ENCODE measurements around the gene TMEM120B.
"Not testable (repeated sequence)": the region's sequence is repeated elsewhere in the genome, so short reads cannot be mapped to it uniquely, and the experiment has no call there.

The TMEM120B gene

DNA sequence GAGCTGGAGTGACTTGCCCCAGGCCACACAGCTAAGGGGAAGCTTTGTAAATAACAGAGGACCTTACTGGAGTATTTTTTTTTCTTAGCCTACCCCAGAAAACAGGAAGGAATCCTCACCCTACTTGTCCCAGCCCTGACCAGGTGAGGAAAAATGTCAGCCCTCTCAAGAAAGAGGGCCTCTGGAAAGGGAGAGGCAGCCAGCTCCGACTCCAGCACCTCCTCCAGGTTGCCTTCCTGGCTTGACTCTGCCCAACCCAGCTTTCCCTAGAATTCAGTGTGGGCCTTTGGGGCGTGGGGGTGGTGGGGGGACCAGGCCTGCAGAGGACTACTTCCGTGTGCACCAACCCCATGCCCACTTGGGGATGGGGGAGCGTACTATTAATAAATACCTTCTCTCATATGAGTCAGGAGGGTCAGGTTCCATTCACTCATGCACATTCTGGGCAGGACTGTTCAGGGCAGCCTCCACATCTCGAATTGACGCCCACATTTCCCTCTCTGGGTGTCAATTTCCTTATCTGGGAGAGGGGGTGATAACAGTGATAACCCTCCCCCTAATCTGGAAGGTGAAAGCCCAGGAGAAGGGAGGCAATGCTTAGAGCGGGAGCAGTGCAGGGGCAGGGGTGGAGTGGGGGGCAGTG is 75.7 kb downstream of the TMEM120B start:
- H3K36me3 ChIP-seq (ENCODE audit: insufficient read depth, insufficient read length, low read length) = peaks cover 19% of the 10 kb centered on the region
- DNase-seq (ENCODE audit: low read depth, low spot score) = no peak
- H3K9ac ChIP-seq (ENCODE audit: insufficient read length, low read depth) = peak overlapping the region; percentile 9
- H3K4me3 ChIP-seq (ENCODE audit: insufficient read length, low read depth) = no peak overlapping the region
- no peaks in the 10 kb centered on the region for H3K9me3 ChIP-seq (ENCODE audit: insufficient read depth, low read length)
- no peak for TF ChIP-seq YY1 (IDR thresholded peaks at IDR 0.05; ENCODE audit: insufficient read depth, insufficient read length)
- no peak for TF ChIP-seq SUZ12 (IDR thresholded peaks at IDR 0.05; ENCODE audit: extremely low read depth, insufficient read depth, insufficient read length)
- H3K4me1 ChIP-seq (ENCODE audit: insufficient read depth, insufficient read length) = peaks cover 30% of the 10 kb centered on the region
- H3K27me3 ChIP-seq (ENCODE audit: insufficient read depth, insufficient read length) = no peaks in the 10 kb centered on the region

DNA sequence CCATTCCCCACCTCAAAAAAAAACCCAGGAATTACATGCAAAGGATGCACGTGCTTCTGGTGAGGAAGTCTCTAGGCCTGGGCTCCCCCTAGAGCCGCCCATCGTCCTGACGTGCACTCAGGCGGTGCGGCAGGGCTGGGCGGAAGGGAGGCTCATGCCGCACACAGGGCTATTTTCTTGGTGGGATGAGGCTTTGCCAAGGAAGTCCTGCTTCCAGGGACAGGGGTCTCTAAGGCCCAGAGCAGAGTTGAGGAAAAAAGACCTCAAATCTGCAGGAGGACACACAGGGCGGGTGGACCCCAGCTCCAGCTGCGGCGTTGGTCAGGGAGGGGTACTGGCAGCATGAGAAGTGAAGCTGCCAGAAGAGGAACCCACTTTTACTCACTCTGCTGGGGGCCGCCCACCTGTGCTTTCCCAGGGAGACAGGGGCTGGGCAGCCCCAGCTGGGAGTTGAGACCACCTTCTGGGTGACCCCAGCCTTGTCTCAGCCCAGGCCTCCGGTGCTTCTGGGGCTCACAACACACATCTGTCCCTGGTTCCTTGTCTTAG is 76.8 kb downstream of the TMEM120B start:
- no peak overlapping the region for H3K4me3 ChIP-seq (ENCODE audit: insufficient read length, low read depth)

DNA sequence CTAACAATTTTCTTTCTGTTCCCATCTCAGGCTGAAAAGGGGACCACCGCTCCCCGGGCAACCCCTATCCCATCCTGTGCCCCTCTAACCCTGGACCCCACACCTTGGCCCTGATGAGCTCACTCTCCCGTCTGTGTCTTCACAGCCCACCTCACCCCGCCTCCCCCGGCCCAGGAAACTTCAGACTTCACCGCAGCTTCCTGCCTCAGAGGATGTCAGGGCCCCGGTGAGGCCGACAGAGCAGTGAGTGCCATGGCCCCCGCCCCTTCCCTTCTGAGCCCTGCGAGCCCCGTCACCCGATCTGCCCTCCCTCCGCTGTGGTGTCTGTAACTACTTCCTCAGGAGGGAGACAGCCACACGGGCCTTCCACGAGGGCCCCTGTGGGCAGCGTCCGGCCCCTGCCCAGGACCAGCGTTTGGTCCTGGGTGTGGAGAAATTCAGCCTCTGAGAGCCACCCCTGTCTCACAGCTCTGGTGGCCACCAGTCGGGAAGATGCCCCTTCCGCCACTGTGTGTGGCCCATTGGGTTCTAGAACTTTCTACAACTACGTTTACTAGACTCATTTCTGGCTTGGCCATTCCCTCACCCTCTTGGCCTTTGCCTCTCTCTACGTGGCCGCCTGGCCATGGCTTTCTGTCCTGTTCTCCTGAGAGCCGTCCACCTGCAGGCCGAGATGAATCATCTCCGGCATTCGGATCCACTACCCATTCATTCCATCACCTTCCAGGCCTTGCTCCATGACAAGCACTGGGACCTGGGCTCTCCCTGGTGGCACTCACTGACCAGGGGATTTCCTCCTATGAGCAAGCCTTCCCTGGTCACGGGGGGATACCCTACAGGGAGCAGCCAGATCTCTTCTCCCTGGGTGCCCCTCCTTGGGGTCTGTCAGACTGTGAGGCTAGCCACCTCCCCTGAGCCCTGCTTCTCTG is 77.5 kb downstream of the TMEM120B start:
- H3K36me3 ChIP-seq (ENCODE audit: insufficient read depth, insufficient read length, low read length) = peaks cover 19% of the 10 kb centered on the region
- peak overlapping the region; percentile 47 for H3K9ac ChIP-seq (ENCODE audit: insufficient read length, low read depth)
- no peaks in the 10 kb centered on the region for H3K9me3 ChIP-seq (ENCODE audit: insufficient read depth, low read length)
- peaks cover 36% of the 10 kb centered on the region for H3K4me1 ChIP-seq (ENCODE audit: insufficient read depth, insufficient read length)
- DNase-seq (ENCODE audit: low read depth, low spot score) = no peak
- H3K27me3 ChIP-seq (ENCODE audit: insufficient read depth, insufficient read length) = no peaks in the 10 kb centered on the region
- H3K4me3 ChIP-seq (ENCODE audit: insufficient read length, low read depth) = no peak overlapping the region
- TF ChIP-seq SUZ12 (IDR thresholded peaks at IDR 0.05; ENCODE audit: extremely low read depth, insufficient read depth, insufficient read length) (no peak), YY1 (IDR thresholded peaks at IDR 0.05; ENCODE audit: insufficient read depth, insufficient read length) (no peak), ZNF274 (IDR thresholded peaks at IDR 0.05; ENCODE audit: low read depth, low read length) (no peak)

More for the DNA sequence above, 76.8 kb downstream of the TMEM120B start:
- Histone ChIP-seq H3K9me3 (ENCODE audit: insufficient read depth, low read length) (no peaks in the 10 kb centered on the region), H3K36me3 (ENCODE audit: insufficient read depth, insufficient read length, low read length) (peaks cover 17% of the 10 kb centered on the region), H3K4me1 (ENCODE audit: insufficient read depth, insufficient read length) (peaks cover 32% of the 10 kb centered on the region), H3K27me3 (ENCODE audit: insufficient read depth, insufficient read length) (no peaks in the 10 kb centered on the region), H3K9ac (ENCODE audit: insufficient read length, low read depth) (peak overlapping the region; percentile 42)
- no peak for TF ChIP-seq ZNF274 (IDR thresholded peaks at IDR 0.05; ENCODE audit: low read depth, low read length)
- no peak for TF ChIP-seq SUZ12 (IDR thresholded peaks at IDR 0.05; ENCODE audit: extremely low read depth, insufficient read depth, insufficient read length)
- no peak for TF ChIP-seq YY1 (IDR thresholded peaks at IDR 0.05; ENCODE audit: insufficient read depth, insufficient read length)
- no peak for DNase-seq (ENCODE audit: low read depth, low spot score)

DNA sequence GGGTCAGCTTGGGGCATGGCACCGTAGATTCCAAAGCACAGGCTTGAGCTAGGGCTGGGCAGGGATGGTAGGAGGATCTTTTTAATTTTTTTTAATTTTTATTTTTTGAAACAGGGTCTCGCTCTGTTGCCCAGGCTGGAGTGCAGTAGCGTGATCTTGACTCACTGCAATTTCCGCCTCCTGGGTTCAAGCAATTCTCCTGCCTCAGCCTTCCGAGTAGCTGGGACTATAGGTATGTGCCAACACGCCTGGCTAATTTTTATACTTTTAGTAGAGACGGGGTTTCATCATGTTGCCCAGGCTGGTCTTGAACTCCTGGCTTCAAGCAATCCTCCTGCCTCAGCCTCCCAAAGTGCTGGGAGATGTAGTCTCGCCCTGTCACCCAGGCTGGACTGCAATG is 78.2 kb downstream of the TMEM120B start:
- H3K9ac ChIP-seq (ENCODE audit: insufficient read length, low read depth) = not testable (repeated sequence)

DNA sequence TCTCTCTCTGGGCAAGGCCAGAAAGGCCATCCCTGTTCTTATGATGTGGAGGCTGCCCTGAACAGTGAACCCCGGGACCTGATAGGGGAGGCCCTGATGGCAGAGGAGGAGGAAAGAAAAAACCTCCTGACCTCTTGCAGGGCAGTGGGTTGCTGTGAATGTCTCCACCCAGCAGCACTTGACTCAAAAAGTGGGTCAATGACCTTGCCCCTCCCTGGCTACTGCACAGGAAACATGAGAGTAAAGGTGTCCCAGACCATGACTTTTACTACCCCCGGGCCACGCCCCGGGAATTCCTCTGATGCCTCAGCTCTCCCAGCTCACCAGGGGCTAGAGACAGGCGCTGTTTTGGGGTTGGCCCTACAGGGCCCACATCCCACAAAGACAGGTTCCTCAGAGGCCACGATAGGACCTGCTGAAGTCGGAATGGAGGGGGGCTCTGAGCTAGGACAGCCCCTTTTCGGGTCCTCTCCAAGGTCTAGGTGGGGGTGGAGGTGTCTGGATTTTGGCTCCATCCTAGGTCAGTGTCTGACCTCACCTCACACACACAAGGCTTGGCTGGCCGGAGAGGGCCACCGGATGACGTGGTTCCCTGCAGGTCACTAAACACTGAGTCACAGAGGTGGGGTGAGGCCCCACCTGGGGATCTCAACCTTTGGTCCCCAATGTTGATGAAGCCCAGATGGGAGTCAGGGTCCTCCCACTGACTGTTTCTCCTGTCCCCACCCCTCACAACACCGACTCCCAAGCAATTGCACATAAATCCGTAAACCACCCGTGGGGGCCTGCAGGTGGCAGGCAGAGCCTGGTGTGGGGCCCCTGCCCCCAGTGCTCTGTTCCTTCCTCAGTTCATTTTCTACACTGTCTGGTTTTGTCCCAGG is 79.4 kb downstream of the TMEM120B start:
- H3K9me3 ChIP-seq (ENCODE audit: insufficient read depth, low read length) = no peaks in the 10 kb centered on the region
- H3K4me3 ChIP-seq (ENCODE audit: insufficient read length, low read depth) = peak overlapping the region; percentile 13
- no peak for TF ChIP-seq YY1 (IDR thresholded peaks at IDR 0.05; ENCODE audit: insufficient read depth, insufficient read length)
- TF ChIP-seq ZNF274 (IDR thresholded peaks at IDR 0.05; ENCODE audit: low read depth, low read length) = no peak
- no peak for TF ChIP-seq SUZ12 (IDR thresholded peaks at IDR 0.05; ENCODE audit: extremely low read depth, insufficient read depth, insufficient read length)
- peaks cover 35% of the 10 kb centered on the region for H3K36me3 ChIP-seq (ENCODE audit: insufficient read depth, insufficient read length, low read length)
- peak overlapping the region; percentile 93 for H3K9ac ChIP-seq (ENCODE audit: insufficient read length, low read depth)
- peaks cover 36% of the 10 kb centered on the region for H3K4me1 ChIP-seq (ENCODE audit: insufficient read depth, insufficient read length)
- no peak for DNase-seq (ENCODE audit: low read depth, low spot score)
- H3K27me3 ChIP-seq (ENCODE audit: insufficient read depth, insufficient read length) = no peaks in the 10 kb centered on the region

More for the DNA sequence above, 78.2 kb downstream of the TMEM120B start:
- Histone ChIP-seq H3K4me1 (ENCODE audit: insufficient read depth, insufficient read length) (peaks cover 36% of the 10 kb centered on the region), H3K36me3 (ENCODE audit: insufficient read depth, insufficient read length, low read length) (peaks cover 26% of the 10 kb centered on the region)
- H3K27me3 ChIP-seq (ENCODE audit: insufficient read depth, insufficient read length); H3K9me3 ChIP-seq (ENCODE audit: insufficient read depth, low read length); DNase-seq (ENCODE audit: low read depth, low spot score); H3K4me3 ChIP-seq (ENCODE audit: insufficient read length, low read depth): not testable (repeated sequence)

DNA sequence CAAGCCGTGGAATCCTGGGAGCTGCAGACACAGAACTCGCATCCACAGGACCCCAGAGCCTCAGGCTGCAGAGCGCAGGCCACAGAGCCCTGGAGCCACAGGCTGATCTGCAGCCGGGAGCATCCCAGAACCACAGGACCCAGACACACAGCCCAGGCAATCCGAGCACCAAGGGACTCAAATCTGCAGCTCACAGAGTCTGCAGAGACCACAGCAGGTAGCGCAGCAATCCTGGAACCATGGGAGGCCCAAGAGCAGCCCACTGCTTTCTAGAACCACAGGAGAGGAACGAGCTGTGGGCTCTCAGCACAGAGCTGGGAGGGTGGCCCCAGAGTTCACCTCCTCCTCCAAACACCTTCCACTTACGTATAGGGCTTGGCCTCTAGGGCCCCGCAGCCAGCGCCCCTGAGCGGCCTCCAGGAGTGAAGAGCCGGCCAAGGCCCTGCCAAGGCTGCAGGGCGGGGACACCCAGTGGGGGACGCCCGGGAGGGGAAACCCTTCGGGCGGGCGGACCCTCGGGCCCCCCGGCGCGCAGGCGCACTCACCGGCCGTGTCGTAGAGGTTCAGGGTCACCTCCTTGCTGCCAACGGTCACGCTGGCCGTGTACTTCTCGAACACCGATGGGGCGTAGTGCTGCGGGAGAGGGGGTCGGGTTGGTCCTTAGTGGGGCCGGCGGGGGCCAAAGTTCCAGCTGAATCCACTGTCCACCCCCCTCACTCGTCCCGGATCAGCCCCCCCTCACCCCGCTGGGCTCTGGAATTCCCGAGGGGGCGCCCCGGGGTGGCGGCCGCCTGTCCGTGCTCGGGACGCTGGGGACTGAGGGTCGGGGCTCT is 80.3 kb downstream of the TMEM120B start:
- no peak for DNase-seq (ENCODE audit: low read depth, low spot score)
- TF ChIP-seq ZNF274 (IDR thresholded peaks at IDR 0.05; ENCODE audit: low read depth, low read length) (no peak), SUZ12 (IDR thresholded peaks at IDR 0.05; ENCODE audit: extremely low read depth, insufficient read depth, insufficient read length) (no peak), YY1 (IDR thresholded peaks at IDR 0.05; ENCODE audit: insufficient read depth, insufficient read length) (no peak)
- Histone ChIP-seq H3K4me3 (ENCODE audit: insufficient read length, low read depth) (peak overlapping the region; percentile 75), H3K4me1 (ENCODE audit: insufficient read depth, insufficient read length) (peaks cover 42% of the 10 kb centered on the region), H3K9ac (ENCODE audit: insufficient read length, low read depth) (peak overlapping the region; percentile 93), H3K27me3 (ENCODE audit: insufficient read depth, insufficient read length) (no peaks in the 10 kb centered on the region), H3K9me3 (ENCODE audit: insufficient read depth, low read length) (no peaks in the 10 kb centered on the region), H3K36me3 (ENCODE audit: insufficient read depth, insufficient read length, low read length) (peaks cover 41% of the 10 kb centered on the region)

Measured in NT2/D1 (cell line).